ENCODE measurements around the gene MTCL1.

The MTCL1 gene

GRCh38 chr18:8842506-8842905, 137.2 kb downstream of the MTCL1 start:
- DNase-seq (ENCODE audit: low read depth), result no peak
- no peak for TF ChIP-seq CTCF (IDR thresholded peaks at IDR 0.05; ENCODE audit: low read depth, low read length, missing control alignments)
- no peak overlapping the region for H3K4me3 ChIP-seq (ENCODE audit: low read depth, low read length)

- no peak for TF ChIP-seq CTCF (IDR thresholded peaks at IDR 0.05; ENCODE audit: low read depth, low read length, missing control alignments)
- no peak for DNase-seq (ENCODE audit: low read depth)
- no peak overlapping the region for H3K4me3 ChIP-seq (ENCODE audit: low read depth, low read length)
Observed at GRCh38 chr18:8843005-8843404, 137.6 kb downstream of the MTCL1 start.

- DNase-seq (ENCODE audit: low read depth), result no peak
- TF ChIP-seq CTCF (IDR thresholded peaks at IDR 0.05; ENCODE audit: low read depth, low read length, missing control alignments), result no peak
- H3K4me3 ChIP-seq (ENCODE audit: low read depth, low read length), result no peak overlapping the region
Observed at GRCh38 chr18:8844721-8845148, 139.4 kb downstream of the MTCL1 start.

- no peak for TF ChIP-seq CTCF (IDR thresholded peaks at IDR 0.05; ENCODE audit: low read depth, low read length, missing control alignments)
- H3K4me3 ChIP-seq (ENCODE audit: low read depth, low read length), result no peak overlapping the region
- no peak for DNase-seq (ENCODE audit: low read depth)
Observed at GRCh38 chr18:8845506-8845905, 140.2 kb downstream of the MTCL1 start.

GRCh38 chr18:8847066-8847755, 141.9 kb downstream of the MTCL1 start:
- no peak overlapping the region for H3K4me3 ChIP-seq (ENCODE audit: low read depth, low read length)
- TF ChIP-seq CTCF (IDR thresholded peaks at IDR 0.05; ENCODE audit: low read depth, low read length, missing control alignments), result no peak
- no peak for DNase-seq (ENCODE audit: low read depth)

GRCh38 chr18:8847900-8848299, 142.5 kb downstream of the MTCL1 start:
- no peak for TF ChIP-seq CTCF (IDR thresholded peaks at IDR 0.05; ENCODE audit: low read depth, low read length, missing control alignments)
- no peak overlapping the region for H3K4me3 ChIP-seq (ENCODE audit: low read depth, low read length)
- no peak for DNase-seq (ENCODE audit: low read depth)

- no peak for DNase-seq (ENCODE audit: low read depth)
- TF ChIP-seq CTCF (IDR thresholded peaks at IDR 0.05; ENCODE audit: low read depth, low read length, missing control alignments), result no peak
- no peak overlapping the region for H3K4me3 ChIP-seq (ENCODE audit: low read depth, low read length)
Observed at GRCh38 chr18:8848541-8848940, 143.2 kb downstream of the MTCL1 start.
